Erythroblast (primary cell): ENCODE data around the gene HSPA12A.

Experiments
- GATA1 ChIP-seq: IDR thresholded peaks from 2 replicates; pipeline ENCODE4 v1.6.1; 2011; ENCODE audit warnings: low read depth, mild to moderate bottlenecking, control low read depth, low read length, moderate library complexity
- POLR2A ChIP-seq: IDR thresholded peaks from 2 replicates; pipeline ENCODE4 v1.6.1; 2011; ENCODE audit warnings: mild to moderate bottlenecking, low read length

DNA sequence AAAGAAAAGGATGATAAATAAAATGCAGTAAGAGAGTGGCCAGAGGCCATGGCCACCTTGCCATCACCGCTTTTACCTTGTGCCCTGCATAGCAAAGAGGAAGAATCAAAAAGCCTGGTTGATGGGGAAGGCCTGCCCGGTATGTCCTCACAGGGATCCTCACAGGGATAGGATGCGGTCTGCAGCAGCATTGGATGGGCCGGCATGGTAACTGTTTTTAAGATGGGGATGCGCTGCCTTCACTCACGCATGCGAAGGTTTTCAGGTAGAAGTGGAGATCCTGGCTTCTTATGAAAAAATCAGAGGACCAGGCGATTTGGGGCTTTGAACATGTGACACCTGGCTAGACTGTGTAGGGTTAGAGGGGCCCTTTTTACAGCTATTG lies 109.2 kb downstream of the HSPA12A start:
- no peak for TF ChIP-seq POLR2A
- no peak for TF ChIP-seq GATA1
